Measurements from ENCODE around the gene FKBP4. TPM values are rescaled to one million over a fixed set of nuclear protein-coding genes. Genes with fewer than 3 reads are reported as not detected.

The FKBP4 gene
- total and polyA plus RNA-seq, 9 of the 15 experiments (the other 6 are each of a cell fraction or from before 2014, with no cell fraction given) = 16.3 to 154 (median 90.1) TPM

DNA sequence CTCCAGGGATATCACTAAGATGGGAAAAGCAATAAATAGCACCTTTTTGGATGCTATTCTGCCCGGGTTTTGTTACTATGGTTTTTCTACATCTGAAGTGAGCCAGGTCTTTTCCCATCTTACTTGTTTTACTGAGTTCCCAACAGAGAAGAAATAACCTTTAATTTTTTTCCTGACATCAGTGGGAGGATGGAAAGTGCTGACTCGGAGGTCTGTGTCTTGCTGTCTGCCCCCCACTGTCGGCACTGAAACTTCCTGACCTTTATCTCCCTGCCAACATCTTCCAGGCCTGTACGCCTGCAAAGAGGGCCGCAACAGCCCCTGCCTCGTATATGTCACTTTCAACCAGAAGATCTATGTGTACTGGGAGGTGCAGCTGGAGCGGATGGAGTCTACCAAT is 28.7 kb downstream of the FKBP4 start:
- Histone ChIP-seq H4K20me1 (replicated peaks; ENCODE audit: control insufficient read depth, insufficient read depth, low read length) (no peaks in the 10 kb centered on the region), H3K27me3 (ENCODE audit: control insufficient read depth in 2 of 2, insufficient read depth in 2 of 2, low read length in 2 of 2) (no peaks in the 10 kb centered on the region), H3K4me1 (replicated peaks in 1 of 2; ENCODE audit: control insufficient read depth in 2 of 2, insufficient read depth in 2 of 2, low read length in 2 of 2) (no peaks in the 10 kb centered on the region), H3K4me3 (no peak overlapping the region), H3K4me2 (ENCODE audit: insufficient read depth, low read length) (no peak overlapping the region), H3K27ac (ENCODE audit: extremely low read depth, low read depth, low read length) (no peak overlapping the region), H3K36me3 (ENCODE audit: control insufficient read depth, insufficient read depth, low read length) (peaks cover 69% of the 10 kb centered on the region; the same call in 1 of the 3 replicates), H3K79me2 (ENCODE audit: control insufficient read depth, insufficient read depth, low read length) (no peaks in the 10 kb centered on the region), H3K9me3 (replicated peaks; ENCODE audit: control insufficient read depth, insufficient read depth, low read depth, low read length) (no peaks in the 10 kb centered on the region), H3K9me1 (ENCODE audit: control insufficient read depth, insufficient read depth, low read length) (no peaks in the 10 kb centered on the region), H2AFZ (ENCODE audit: low read depth, low read length) (no peak overlapping the region), H3K9ac (ENCODE audit: insufficient read depth in 1 of 2, low read depth in 2 of 2, low read length in 2 of 2) (no peak overlapping the region)
- CTCF ChIA-PET (ENCODE audit: low intra/inter-chr PET ratio) = no interaction called here
- POLR2A ChIA-PET = interaction anchor here (0.6 kb wide), 1 partner anchor 264 kb away, joined by 3 read pairs; no protein-coding TSS in a partner anchor
- no TSS peak for BruUV-seq (replicated peaks)
- WGBS (ENCODE audit: insufficient coverage, low coverage, missing lambda C conversion rate) = 55% methylated on average over 3 of the region's 7 CpGs
- FAIRE-seq = no peak
- in situ Hi-C loops (cut with MboI) = no loop called here
- intact Hi-C loops (cut with micrococcal nuclease) = no loop called here
- no peak for ATAC-seq
- no peak for DNase-seq (ENCODE audit: extremely low read depth in 1 of 4, low spot score in 3 of 4)
- TF ChIP-seq ZFP30 (CRISPR knock-in tag; IDR thresholded peaks at IDR 0.05; ENCODE audit: borderline replicate concordance) (no peak), ZNF316 (IDR thresholded peaks at IDR 0.05) (peak; percentile 75), RBBP5 (IDR thresholded peaks at IDR 0.05; ENCODE audit: borderline replicate concordance, insufficient read depth, low read length, poor library complexity, severe bottlenecking) (no peak), OTX1 (CRISPR knock-in tag; IDR thresholded peaks at IDR 0.05) (no peak), THRAP3 (IDR thresholded peaks at IDR 0.05; ENCODE audit: borderline replicate concordance) (no peak), PTBP1 (IDR thresholded peaks at IDR 0.05; ENCODE audit: low read depth, low read length) (no peak), ZFPM2 (CRISPR knock-in tag; IDR thresholded peaks at IDR 0.05) (no peak), C11orf30 (IDR thresholded peaks at IDR 0.05; ENCODE audit: low read depth) (peak; percentile 70), KHSRP (IDR thresholded peaks at IDR 0.05) (no peak), BRCA1 (IDR thresholded peaks at IDR 0.05) (no peak), BRCA1 (CRISPR knock-in tag; IDR thresholded peaks at IDR 0.05) (no peak), ZNF707 (CRISPR knock-in tag; conservative IDR thresholded peaks at IDR 0.05) (no peak), CCNT2 (IDR thresholded peaks at IDR 0.05; ENCODE audit: borderline replicate concordance, extremely low read depth, insufficient read length, low read depth, low read length) (no peak), MAFF (IDR thresholded peaks at IDR 0.05; ENCODE audit: low read length) (peak; percentile 74), MAFK (IDR thresholded peaks at IDR 0.05; ENCODE audit: low read length) (peak; percentile 78)
- TF ChIP-seq, protein P1, sequence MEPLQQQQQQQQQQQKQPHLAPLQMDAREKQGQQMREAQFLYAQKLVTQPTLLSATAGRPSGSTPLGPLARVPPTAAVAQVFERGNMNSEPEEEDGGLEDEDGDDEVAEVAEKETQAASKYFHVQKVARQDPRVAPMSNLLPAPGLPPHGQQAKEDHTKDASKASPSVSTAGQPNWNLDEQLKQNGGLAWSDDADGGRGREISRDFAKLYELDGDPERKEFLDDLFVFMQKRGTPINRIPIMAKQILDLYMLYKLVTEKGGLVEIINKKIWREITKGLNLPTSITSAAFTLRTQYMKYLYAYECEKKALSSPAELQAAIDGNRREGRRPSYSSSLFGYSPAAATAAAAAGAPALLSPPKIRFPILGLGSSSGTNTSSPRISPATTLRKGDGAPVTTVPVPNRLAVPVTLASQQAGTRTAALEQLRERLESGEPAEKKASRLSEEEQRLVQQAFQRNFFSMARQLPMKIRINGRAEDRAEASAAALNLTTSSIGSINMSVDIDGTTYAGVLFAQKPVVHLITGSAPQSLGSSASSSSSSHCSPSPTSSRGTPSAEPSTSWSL (CRISPR knock-in tag; IDR thresholded peaks at IDR 0.05; ENCODE audit: borderline replicate concordance) = no peak
- TF ChIP-seq, protein P2, sequence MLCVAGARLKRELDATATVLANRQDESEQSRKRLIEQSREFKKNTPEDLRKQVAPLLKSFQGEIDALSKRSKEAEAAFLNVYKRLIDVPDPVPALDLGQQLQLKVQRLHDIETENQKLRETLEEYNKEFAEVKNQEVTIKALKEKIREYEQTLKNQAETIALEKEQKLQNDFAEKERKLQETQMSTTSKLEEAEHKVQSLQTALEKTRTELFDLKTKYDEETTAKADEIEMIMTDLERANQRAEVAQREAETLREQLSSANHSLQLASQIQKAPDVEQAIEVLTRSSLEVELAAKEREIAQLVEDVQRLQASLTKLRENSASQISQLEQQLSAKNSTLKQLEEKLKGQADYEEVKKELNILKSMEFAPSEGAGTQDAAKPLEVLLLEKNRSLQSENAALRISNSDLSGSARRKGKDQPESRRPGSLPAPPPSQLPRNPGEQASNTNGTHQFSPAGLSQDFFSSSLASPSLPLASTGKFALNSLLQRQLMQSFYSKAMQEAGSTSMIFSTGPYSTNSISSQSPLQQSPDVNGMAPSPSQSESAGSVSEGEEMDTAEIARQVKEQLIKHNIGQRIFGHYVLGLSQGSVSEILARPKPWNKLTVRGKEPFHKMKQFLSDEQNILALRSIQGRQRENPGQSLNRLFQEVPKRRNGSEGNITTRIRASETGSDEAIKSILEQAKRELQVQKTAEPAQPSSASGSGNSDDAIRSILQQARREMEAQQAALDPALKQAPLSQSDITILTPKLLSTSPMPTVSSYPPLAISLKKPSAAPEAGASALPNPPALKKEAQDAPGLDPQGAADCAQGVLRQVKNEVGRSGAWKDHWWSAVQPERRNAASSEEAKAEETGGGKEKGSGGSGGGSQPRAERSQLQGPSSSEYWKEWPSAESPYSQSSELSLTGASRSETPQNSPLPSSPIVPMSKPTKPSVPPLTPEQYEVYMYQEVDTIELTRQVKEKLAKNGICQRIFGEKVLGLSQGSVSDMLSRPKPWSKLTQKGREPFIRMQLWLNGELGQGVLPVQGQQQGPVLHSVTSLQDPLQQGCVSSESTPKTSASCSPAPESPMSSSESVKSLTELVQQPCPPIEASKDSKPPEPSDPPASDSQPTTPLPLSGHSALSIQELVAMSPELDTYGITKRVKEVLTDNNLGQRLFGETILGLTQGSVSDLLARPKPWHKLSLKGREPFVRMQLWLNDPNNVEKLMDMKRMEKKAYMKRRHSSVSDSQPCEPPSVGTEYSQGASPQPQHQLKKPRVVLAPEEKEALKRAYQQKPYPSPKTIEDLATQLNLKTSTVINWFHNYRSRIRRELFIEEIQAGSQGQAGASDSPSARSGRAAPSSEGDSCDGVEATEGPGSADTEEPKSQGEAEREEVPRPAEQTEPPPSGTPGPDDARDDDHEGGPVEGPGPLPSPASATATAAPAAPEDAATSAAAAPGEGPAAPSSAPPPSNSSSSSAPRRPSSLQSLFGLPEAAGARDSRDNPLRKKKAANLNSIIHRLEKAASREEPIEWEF (CRISPR knock-in tag; IDR thresholded peaks at IDR 0.05) = no peak
- TF ChIP-seq, protein P3, sequence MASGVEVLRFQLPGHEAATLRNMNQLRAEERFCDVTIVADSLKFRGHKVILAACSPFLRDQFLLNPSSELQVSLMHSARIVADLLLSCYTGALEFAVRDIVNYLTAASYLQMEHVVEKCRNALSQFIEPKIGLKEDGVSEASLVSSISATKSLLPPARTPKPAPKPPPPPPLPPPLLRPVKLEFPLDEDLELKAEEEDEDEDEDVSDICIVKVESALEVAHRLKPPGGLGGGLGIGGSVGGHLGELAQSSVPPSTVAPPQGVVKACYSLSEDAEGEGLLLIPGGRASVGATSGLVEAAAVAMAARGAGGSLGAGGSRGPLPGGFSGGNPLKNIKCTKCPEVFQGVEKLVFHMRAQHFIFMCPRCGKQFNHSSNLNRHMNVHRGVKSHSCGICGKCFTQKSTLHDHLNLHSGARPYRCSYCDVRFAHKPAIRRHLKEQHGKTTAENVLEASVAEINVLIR (CRISPR knock-in tag; IDR thresholded peaks at IDR 0.05) = no peak
